Lung (tissue), 12 donors: ENCODE measurements around the gene MILR1. TPM values are rescaled to one million over a fixed set of nuclear protein-coding genes. Genes with fewer than 3 reads are reported as not detected.
A peak's percentile ranks its signal among the peaks of the same experiment; 100 is the strongest.

Experiments used
- ATAC-seq: fragments of 200-7000 bp; cut with Tn5 transposase; one replicate; pipeline ENCODE4 v1.9.1; 2020; ENCODE audit warnings: moderate number of reproducible peaks; ENCODE audit not compliant: insufficient read depth, low FRiP score
- DNase-seq, 3 donors: peaks; one replicate each; pipeline ENCODE4 v3.0.0-alpha.2; 2013 to 2017
- H3K27ac ChIP-seq, 2 donors: one replicate each; pipeline ENCODE4 v1.5.1; 2013; ENCODE audit warnings: mild to moderate bottlenecking in 2 of 2, moderate library complexity in 2 of 2, control low read depth in 1 of 2, inconsistent platforms in 1 of 2, low read depth in 1 of 2, low read length in 1 of 2
- H3K27me3 ChIP-seq, 3 donors: one replicate each; pipeline ENCODE4 v1.5.1; 2013; ENCODE audit warnings: low read length in 2 of 3; ENCODE audit not compliant: control insufficient read depth in 3 of 3, insufficient read depth in 3 of 3
- H3K36me3 ChIP-seq, 4 donors: one replicate each; pipeline ENCODE4 v1.5.1; 2013; ENCODE audit warnings: low read length in 4 of 4, mild to moderate bottlenecking in 1 of 4, moderate library complexity in 1 of 4; ENCODE audit not compliant: control insufficient read depth in 4 of 4, insufficient read depth in 4 of 4
- H3K4me1 ChIP-seq, 5 donors: one replicate each; pipeline ENCODE4 v1.5.1; 2013; ENCODE audit warnings: low read length in 5 of 5, mild to moderate bottlenecking in 2 of 5, moderate library complexity in 1 of 5; ENCODE audit not compliant: control insufficient read depth in 5 of 5, insufficient read depth in 5 of 5
- H3K4me3 ChIP-seq: one replicate; pipeline ENCODE4 v1.5.1; 2013; ENCODE audit warnings: mild to moderate bottlenecking, control low read depth, moderate library complexity
- H3K9ac ChIP-seq, 2 donors: one replicate each; pipeline ENCODE4 v1.5.1; 2013; ENCODE audit warnings: low read length in 2 of 2, control low read depth in 1 of 2; ENCODE audit not compliant: insufficient read depth in 1 of 2
- H3K9me3 ChIP-seq, 4 donors: one replicate each; pipeline ENCODE4 v1.5.1; 2013; ENCODE audit warnings: low read length in 3 of 4, mild to moderate bottlenecking in 1 of 4, moderate library complexity in 1 of 4; ENCODE audit not compliant: control insufficient read depth in 4 of 4, insufficient read depth in 3 of 4
- CTCF ChIP-seq: IDR thresholded peaks from 2 replicates; pipeline ENCODE4 v1.5.1; 2012; ENCODE audit warnings: mild to moderate bottlenecking; ENCODE audit errors: control extremely low read depth, extremely low read depth
- WGBS, 2 donors: extraction: QIAGEN DNeasy Blood & Tissue Kit; methylation state at CpG; one replicate each; pipeline ENCODE4 v1.1.7; 2013; 5-methylcytosine and 5-hydroxymethylcytosine counted together
- polyA plus RNA-seq, 2 donors: library from polyadenylated mRNA; stranded (reverse); fragments of 200-250 nt; gene quantifications; one replicate each; pipeline ENCODE4 v1.2.1, GENCODE V29; 2013
- total RNA-seq, 2 donors: library from RNA; depleted of rRNA in 1 of 2; stranded (reverse); fragments of >200 nt in 1 of 2; gene quantifications; one replicate each; pipeline ENCODE4 v1.2.1, GENCODE V29; 2014 to 2021
- donor health status: control.
- donor health status: control.
- donor health status: Bipolar disorder and iron deficiency.
- donor health status: healthy.
- donor health status: DM: yes; HTN: yes; CAD: no.

The MILR1 gene
- total and polyA plus RNA-seq, 4 donors = 6.9 to 36.3 (median 16.7) TPM

GRCh38 chr17:64497565-64498035 is 48.7 kb downstream of the MILR1 start:
- no peak for DNase-seq
- TF ChIP-seq CTCF = no peak
- no peaks in the 10 kb centered on the region for H3K27me3 ChIP-seq
- peak overlapping the region; percentile 73 to 77 for H3K27ac ChIP-seq
- H3K4me1 ChIP-seq = peaks cover 0 to 23% (median 3%) of the 10 kb centered on the region in 5 donors
- no peak overlapping the region for H3K9ac ChIP-seq
- H3K36me3 ChIP-seq = peaks cover 18 to 53% (median 36%) of the 10 kb centered on the region in 4 donors
- H3K4me3 ChIP-seq = no peak overlapping the region
- 42 to 54% methylated on average over 4 of the region's 4 CpGs for WGBS, 2 donors
- no peak for ATAC-seq
- no peaks in the 10 kb centered on the region for H3K9me3 ChIP-seq

GRCh38 chr17:64498308-64499203 is 49.6 kb downstream of the MILR1 start:
- no peak for TF ChIP-seq CTCF
- WGBS, 2 donors = 76 to 80% methylated on average over 7 of the region's 7 CpGs
- Histone ChIP-seq H3K36me3 (peaks cover 22 to 58% (median 41%) of the 10 kb centered on the region in 4 donors), H3K4me3 (no peak overlapping the region), H3K4me1 (peaks cover 0 to 30% (median 3%) of the 10 kb centered on the region in 5 donors), H3K9ac (no peak overlapping the region), H3K9me3 (no peaks in the 10 kb centered on the region), H3K27me3 (no peaks in the 10 kb centered on the region), H3K27ac (no peak overlapping the region)
- ATAC-seq (no peak), DNase-seq (no peak)

- Histone ChIP-seq H3K36me3 (peaks cover 25 to 67% (median 51%) of the 10 kb centered on the region in 4 donors), H3K4me1 (peaks cover 0 to 35% (median 11%) of the 10 kb centered on the region in 5 donors), H3K9me3 (no peaks in the 10 kb centered on the region), H3K4me3 (no peak overlapping the region), H3K9ac (no peak overlapping the region), H3K27ac (no peak overlapping the region), H3K27me3 (no peaks in the 10 kb centered on the region)
- TF ChIP-seq CTCF = no peak
- no peak for ATAC-seq
- DNase-seq = no peak
- 87 to 89% methylated on average over 6 of the region's 6 CpGs for WGBS, 2 donors
These were observed 51.0 kb downstream of the MILR1 start for GRCh38 chr17:64499805-64500486.
